ENCODE results near the gene VSIG2.

VSIG2 gene

DNA sequence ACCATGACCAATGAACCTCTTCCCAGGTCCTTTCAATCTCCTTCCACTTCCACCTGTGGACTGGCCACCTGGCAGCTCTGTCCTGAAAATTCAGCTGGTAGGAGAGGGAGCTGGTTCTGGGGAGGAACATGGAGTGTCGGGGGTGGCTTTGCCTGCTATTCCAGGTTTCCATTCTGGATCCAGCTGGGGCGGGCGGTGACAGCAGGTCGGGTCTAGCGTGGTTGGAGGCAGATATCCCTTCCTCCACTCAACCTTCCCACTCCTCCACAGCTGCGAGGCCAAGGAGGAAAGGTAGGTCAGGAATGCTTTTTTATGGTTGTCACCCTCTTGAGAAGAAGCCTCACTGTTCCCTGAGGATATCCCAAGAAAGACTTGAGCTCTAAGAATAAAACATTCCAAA lies 9.0 kb downstream of the VSIG2 start:
- TF ChIP-seq, protein P1, sequence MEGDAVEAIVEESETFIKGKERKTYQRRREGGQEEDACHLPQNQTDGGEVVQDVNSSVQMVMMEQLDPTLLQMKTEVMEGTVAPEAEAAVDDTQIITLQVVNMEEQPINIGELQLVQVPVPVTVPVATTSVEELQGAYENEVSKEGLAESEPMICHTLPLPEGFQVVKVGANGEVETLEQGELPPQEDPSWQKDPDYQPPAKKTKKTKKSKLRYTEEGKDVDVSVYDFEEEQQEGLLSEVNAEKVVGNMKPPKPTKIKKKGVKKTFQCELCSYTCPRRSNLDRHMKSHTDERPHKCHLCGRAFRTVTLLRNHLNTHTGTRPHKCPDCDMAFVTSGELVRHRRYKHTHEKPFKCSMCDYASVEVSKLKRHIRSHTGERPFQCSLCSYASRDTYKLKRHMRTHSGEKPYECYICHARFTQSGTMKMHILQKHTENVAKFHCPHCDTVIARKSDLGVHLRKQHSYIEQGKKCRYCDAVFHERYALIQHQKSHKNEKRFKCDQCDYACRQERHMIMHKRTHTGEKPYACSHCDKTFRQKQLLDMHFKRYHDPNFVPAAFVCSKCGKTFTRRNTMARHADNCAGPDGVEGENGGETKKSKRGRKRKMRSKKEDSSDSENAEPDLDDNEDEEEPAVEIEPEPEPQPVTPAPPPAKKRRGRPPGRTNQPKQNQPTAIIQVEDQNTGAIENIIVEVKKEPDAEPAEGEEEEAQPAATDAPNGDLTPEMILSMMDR (IDR thresholded peaks at IDR 0.05), result no peak

DNA sequence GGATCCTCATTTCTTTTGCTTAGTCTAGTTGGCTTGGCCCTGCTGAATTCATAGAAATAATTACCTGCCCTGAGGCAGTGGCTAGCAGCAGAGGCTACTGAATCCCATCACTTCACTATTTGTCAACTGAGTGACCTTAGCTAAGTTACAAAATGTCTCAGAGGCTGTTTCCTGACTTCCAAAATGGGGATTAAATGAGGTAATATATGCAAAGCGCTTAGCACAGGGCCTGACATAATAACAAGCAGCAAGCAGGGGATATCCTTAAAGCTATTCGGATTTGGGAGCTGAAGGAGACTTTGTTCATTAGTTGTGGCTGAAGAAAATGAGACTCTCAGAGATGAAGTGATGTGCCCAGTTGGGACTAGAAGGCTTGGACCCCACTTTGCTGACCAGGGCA lies 9.5 kb downstream of the VSIG2 start:
- TF ChIP-seq, protein P1 (IDR thresholded peaks at IDR 0.05), result no peak

DNA sequence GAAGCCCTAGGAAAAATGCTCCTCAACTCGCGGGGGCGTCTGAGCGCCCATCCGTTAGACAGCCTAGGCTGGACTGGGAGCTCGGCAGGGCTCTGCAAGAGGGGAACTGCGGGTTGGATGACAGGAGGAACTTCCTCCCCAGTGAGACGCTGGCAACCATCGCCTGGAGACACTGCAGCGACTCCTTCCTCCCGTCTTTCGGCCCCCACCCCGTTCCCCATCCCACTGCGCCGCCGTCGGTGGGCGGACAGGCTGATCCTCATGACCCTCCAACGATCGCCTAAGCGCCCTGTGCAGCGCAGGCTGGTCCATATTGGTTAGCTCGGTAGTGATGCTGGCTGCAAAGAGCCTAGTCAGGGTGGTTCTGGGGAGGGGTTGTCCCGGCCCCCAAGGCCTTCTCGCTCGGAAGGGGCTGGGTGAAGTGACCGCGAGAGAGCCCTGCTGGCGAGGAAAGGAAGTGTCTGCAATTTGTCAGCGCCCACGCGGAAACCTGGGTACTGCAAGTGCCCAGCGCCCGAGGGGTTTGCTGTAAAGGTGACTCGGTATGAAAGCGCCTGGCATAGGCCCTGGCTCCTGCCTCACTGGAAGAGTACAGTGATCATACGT lies 11.7 kb downstream of the VSIG2 start:
- TF ChIP-seq, protein P1 (IDR thresholded peaks at IDR 0.05), result peak; percentile 34; the same call in 1 of the 2 replicates

DNA sequence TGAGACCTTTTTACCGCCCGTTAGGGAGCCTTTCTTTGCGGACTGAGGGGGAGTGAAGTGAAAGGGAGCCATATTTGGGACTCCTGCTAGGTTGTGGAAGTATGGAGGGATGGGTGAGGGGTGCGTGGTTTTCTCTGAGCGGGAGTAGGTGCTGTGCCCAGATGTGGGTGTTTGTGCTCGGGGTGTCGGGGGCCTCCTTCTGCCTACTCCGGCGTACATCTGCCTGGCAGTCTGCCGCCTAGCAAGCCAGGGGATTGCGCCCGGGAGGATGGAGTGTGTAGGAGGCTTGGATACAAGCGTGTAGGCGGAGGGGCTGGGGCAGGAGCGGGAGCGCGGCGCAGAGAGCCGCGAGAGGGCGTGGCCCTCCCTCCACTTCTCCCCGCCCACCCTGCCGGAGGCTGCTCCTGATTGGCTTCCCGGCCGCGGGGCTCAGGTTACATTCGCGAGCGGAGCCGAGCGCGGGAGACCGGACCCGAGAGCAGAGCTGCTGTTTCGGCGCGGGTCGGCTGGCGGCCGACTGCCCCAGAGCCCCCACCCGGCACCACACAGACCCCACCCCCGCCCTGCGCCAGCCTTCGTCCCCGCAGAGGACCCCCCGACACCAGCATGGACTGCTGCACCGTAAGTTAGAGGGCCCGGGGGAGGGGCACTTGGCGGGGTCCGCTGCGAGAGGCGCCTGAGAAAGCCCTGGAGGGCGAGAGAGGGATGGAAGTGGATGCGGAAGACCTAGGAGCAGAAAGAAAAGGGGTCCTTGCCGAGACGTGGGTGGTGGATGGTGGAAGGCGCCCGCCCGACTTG lies 12.4 kb downstream of the VSIG2 start, which contains the start of gene NRGN:
NRGN (plus strand) TSS at position 464 of the 798 bp plus-strand sequence; CDS start at position 607, 143 bp downstream.
- TF ChIP-seq, protein P1 (IDR thresholded peaks at IDR 0.05), result no peak

DNA sequence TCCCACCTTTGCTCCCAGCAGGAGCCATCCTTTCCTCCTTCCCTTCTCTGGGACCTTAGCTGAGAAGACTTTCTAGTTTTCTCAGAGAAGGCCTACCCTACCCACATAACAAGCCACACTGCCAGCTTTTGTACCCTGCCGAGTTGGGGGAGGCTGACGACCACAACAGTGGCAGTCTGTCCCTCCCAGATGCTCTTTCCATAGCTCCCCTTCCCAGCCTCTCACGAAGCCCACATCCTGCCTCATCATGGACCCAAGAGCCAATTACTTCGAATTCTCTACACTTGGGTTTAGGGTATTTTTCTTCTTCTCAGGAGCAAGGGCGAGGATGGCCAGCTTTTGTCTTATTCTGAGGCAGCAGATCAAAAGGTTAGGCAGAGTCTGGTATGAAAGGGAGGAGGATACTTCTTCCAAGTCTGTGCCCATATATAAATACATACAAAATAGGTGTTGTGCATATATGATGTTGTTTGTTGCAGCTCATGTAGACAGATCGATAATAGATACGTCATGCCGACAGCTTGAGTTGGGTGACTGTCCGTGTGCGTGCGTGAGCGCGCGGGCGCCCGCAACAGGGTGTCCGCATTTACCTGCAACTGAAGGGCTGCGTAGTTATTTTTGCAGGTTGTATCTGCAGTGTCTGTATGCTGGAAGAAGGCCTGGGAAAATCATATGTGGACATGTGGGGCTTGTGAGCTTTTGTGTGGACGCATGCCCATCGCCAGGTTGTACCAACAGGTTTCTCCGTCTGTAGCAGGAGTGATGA lies 13.2 kb downstream of the VSIG2 start:
- TF ChIP-seq, protein P1 (IDR thresholded peaks at IDR 0.05), result no peak

DNA sequence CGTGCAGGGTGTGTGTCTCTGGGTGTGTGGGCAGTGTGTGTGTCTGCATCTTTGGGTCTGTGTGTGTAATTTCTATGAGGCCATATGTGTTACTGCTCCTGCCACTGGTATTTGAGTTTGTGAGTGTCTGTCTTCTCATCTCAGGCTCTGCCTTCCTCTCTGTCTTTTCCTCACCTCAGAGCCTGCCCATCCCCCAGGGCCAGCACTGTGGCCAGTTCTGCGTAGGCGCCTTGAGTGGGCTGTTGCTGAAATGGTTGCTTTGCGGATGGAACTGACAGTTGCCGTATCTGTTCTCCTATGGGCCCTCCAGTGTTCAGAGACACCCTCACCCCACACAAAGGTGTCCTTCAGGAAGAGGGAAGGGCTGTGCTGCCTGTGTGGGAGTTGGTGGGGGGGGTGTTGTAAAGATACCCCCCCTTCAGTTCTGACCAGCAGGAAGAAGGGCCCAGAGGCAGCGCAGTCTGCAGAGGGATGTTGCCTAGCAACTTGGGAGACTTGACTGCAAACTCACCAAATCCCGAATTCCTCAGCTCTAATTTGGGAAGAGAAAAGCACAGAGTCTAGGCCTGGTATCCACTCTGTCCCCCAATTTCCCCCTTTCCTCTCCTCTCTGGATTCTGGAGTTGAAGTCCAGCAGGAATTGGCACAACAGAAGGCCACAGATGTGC lies 14.3 kb downstream of the VSIG2 start:
- TF ChIP-seq, protein P1 (IDR thresholded peaks at IDR 0.05), result no peak

DNA sequence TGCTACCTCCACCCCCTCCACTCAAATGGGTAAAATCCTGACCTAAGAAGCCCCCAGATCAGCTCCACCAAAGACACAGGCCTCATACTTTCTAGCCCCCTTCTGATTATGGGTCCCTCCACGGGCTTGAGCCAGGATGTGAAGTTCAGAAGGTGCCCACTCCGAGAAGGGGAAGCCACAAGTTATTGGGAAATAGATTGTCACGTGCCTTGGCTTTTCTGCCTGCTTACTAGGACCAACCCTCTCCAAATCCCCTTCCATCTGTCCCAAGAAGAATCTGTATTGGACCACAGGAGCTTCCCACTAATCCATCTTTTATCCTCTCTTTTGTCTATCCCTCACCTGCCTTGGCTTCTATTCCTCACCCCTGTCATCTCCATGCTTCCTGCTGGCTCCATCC lies 15.3 kb downstream of the VSIG2 start:
- TF ChIP-seq, protein P1 (IDR thresholded peaks at IDR 0.05), result no peak

Data from LNCAP (cell line).